Measurements from ENCODE around the gene RBMS2. TPM values are rescaled to one million over a fixed set of nuclear protein-coding genes. Genes with fewer than 3 reads are reported as not detected.

RBMS2 gene
- total RNA-seq, 4 donors from 2014 or later = 4.1 to 11.0 (median 5.4) TPM

DNA sequence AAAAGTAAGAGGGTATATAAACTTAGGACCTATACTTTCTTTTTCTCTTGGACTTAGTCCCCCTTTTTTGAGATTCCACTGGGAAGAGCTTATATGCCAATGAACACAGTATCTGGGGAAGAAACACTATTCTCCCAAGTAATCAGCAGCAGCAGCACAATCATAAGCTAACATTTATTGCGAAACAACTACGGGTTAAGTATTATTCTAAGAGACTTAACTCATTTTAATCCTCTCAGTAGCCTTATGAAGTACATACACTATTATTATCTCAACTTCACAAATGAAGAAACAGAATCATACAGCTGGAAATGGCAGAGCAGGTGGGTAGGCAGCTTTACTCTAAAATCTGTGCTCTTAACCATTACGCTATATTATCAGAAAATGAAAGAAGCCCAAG lies 80.6 kb downstream of the RBMS2 start:
- no peaks in the 10 kb centered on the region for H3K9me3 ChIP-seq
- no peaks in the 10 kb centered on the region for H3K4me1 ChIP-seq
- H3K4me3 ChIP-seq = no peak overlapping the region
- TF ChIP-seq, protein P1, sequence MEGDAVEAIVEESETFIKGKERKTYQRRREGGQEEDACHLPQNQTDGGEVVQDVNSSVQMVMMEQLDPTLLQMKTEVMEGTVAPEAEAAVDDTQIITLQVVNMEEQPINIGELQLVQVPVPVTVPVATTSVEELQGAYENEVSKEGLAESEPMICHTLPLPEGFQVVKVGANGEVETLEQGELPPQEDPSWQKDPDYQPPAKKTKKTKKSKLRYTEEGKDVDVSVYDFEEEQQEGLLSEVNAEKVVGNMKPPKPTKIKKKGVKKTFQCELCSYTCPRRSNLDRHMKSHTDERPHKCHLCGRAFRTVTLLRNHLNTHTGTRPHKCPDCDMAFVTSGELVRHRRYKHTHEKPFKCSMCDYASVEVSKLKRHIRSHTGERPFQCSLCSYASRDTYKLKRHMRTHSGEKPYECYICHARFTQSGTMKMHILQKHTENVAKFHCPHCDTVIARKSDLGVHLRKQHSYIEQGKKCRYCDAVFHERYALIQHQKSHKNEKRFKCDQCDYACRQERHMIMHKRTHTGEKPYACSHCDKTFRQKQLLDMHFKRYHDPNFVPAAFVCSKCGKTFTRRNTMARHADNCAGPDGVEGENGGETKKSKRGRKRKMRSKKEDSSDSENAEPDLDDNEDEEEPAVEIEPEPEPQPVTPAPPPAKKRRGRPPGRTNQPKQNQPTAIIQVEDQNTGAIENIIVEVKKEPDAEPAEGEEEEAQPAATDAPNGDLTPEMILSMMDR (IDR thresholded peaks at IDR 0.05 in 4 of 5, conservative IDR thresholded peaks at IDR 0.05 in 1 of 5) = no peak
- TF ChIP-seq POLR2A (IDR thresholded peaks at IDR 0.05) = no peak
- ATAC-seq = no peak
- DNase-seq = no peak
- intact Hi-C loops (cut with DNase I; ENCODE audit: low total_unique reads) = no loop called here
- no peaks in the 10 kb centered on the region for H3K27me3 ChIP-seq
- in situ Hi-C loops (cut with MboI; ENCODE audit: low sequenced_read_pairs in 4 of 4) = no loop called here
- H3K27ac ChIP-seq = no peak overlapping the region
- H3K36me3 ChIP-seq = peaks cover 13 to 98% of the 10 kb centered on the region in 2 donors

DNA sequence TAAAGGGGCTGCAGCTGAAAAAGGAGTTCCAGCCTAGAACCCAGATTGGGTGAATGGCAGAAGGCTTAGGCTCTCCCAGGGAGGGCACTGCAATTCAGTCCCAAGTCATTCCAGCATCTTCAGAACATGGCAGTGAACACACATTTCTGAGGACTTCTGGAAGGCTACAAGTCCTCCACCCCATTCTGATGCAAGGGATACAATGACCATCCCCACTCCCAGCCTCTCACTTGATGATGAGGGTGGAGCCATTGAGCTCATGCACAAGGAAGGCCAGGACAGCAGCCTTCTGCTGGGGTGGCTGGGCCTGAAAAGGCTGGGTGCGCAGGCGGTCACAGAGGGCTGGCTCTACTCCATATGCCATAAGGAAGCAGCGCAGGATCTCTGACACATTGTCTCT lies 82.7 kb downstream of the RBMS2 start:
- no peak overlapping the region for H3K27ac ChIP-seq
- H3K9me3 ChIP-seq = no peaks in the 10 kb centered on the region

DNA sequence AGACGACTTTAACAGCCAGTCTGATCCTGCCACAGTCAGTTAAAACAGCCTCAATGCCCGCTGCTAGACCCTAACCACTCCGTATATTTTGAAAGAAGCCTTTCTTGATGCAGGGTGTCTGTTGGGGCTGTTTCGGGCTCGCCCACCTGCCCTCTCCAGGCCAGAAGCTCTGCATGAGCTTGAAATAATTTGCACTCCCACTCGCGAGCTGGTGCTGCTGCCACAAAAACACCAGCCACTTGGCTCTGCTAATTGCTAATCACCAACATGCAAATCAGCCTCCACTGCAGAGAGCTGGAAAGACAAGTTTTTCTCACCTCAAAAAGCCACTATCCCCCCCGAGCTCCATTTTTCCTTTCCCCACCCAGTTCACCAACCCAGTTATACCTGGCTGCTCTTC lies 93.0 kb downstream of the RBMS2 start:
- DNase-seq = no peak
- TF ChIP-seq, protein P1 (IDR thresholded peaks at IDR 0.05 in 4 of 5, conservative IDR thresholded peaks at IDR 0.05 in 1 of 5) = no peak
- no peak for TF ChIP-seq POLR2A (IDR thresholded peaks at IDR 0.05)

More for the DNA sequence above, 82.7 kb downstream of the RBMS2 start:
- ATAC-seq (no peak), DNase-seq (no peak)
- TF ChIP-seq, protein P1 (IDR thresholded peaks at IDR 0.05 in 4 of 5, conservative IDR thresholded peaks at IDR 0.05 in 1 of 5) = no peak
- no peak for TF ChIP-seq POLR2A (IDR thresholded peaks at IDR 0.05)
- Histone ChIP-seq H3K36me3 (peaks cover 10 to 100% of the 10 kb centered on the region in 2 donors), H3K4me1 (no peaks in the 10 kb centered on the region), H3K27me3 (no peaks in the 10 kb centered on the region), H3K4me3 (no peak overlapping the region)
- intact Hi-C loops (cut with DNase I; ENCODE audit: low total_unique reads) = no loop called here
- in situ Hi-C loops (cut with MboI; ENCODE audit: low sequenced_read_pairs in 4 of 4) = no loop called here

DNA sequence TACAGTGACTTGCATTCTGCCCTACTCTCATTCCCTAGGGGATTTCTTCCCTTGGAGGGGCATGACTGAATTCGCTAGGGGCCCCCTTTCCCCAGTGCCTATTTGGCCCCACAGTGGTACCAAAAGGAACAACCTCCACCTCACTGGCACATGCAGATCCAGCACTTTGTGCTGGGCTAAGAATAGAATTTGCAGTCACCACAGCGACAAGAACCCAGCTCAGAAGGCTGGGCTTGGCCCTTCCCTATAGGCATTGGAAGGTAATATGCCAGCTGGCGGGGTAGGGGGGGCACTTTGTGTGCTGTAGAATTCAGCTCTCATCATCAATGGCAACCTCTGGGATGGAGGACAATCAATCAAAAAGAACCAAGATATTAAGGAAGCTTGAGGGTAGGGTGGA lies 94.6 kb downstream of the RBMS2 start:
- peak overlapping the region in 3 of 4 donors; percentile 21 to 45 (median 37) for H3K27ac ChIP-seq
- no peaks in the 10 kb centered on the region for H3K27me3 ChIP-seq
- H3K4me3 ChIP-seq = no peak overlapping the region
- ATAC-seq (peak in 1 of 2 donors; percentile 82), DNase-seq (no peak)
- intact Hi-C loops (cut with DNase I; ENCODE audit: low total_unique reads) (no loop called here), in situ Hi-C loops (cut with MboI; ENCODE audit: low sequenced_read_pairs in 4 of 4) (no loop called here)
- peaks cover 5 to 67% of the 10 kb centered on the region in 2 donors for H3K36me3 ChIP-seq
- peaks cover 10 to 40% of the 10 kb centered on the region in 2 donors for H3K4me1 ChIP-seq
- no peaks in the 10 kb centered on the region for H3K9me3 ChIP-seq
- no peak for TF ChIP-seq POLR2A (IDR thresholded peaks at IDR 0.05)
- TF ChIP-seq, protein P1 (IDR thresholded peaks at IDR 0.05 in 4 of 5, conservative IDR thresholded peaks at IDR 0.05 in 1 of 5) = peak in 1 of 5 experiments; percentile 23

More for the DNA sequence above, 93.0 kb downstream of the RBMS2 start:
- H3K27ac ChIP-seq = no peak overlapping the region
- H3K9me3 ChIP-seq = no peaks in the 10 kb centered on the region
- peaks cover 8 to 29% of the 10 kb centered on the region in 2 donors for H3K4me1 ChIP-seq
- peaks cover 6 to 83% of the 10 kb centered on the region in 2 donors for H3K36me3 ChIP-seq
- in situ Hi-C loops (cut with MboI; ENCODE audit: low sequenced_read_pairs in 4 of 4) = no loop called here
- no peak overlapping the region for H3K4me3 ChIP-seq
- no peak for ATAC-seq
- H3K27me3 ChIP-seq = no peaks in the 10 kb centered on the region
- intact Hi-C loops (cut with DNase I; ENCODE audit: low total_unique reads) = no loop called here

DNA sequence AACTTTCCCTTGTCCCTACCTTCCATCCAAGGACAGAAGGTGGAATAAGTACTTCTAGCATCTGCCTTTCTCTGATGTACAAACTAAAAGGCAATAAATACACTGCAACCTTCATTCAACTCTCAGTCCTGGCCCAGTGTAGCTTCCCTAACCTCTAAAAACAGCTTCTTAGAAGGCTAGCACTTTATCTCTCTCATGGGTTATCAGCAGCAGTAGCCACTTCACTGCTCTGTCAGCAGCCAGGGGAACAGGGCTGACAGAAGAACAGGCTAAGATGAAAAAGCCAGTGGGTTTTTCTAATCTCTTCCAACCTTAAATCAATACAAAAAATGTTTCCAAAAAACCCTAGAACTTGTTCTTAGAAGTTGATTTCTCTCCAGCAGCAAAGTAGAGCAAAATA lies 95.3 kb downstream of the RBMS2 start:
- H3K4me3 ChIP-seq = no peak overlapping the region
- peaks cover 10 to 41% of the 10 kb centered on the region in 2 donors for H3K4me1 ChIP-seq
- intact Hi-C loops (cut with DNase I; ENCODE audit: low total_unique reads) = no loop called here
- in situ Hi-C loops (cut with MboI; ENCODE audit: low sequenced_read_pairs in 4 of 4) = no loop called here
- peak overlapping the region in 2 of 4 donors; percentile 21 to 37 for H3K27ac ChIP-seq
- DNase-seq (no peak), ATAC-seq (no peak)
- H3K27me3 ChIP-seq = no peaks in the 10 kb centered on the region
- peaks cover 5 to 60% of the 10 kb centered on the region in 2 donors for H3K36me3 ChIP-seq
- TF ChIP-seq POLR2A (IDR thresholded peaks at IDR 0.05) = no peak
- TF ChIP-seq, protein P1 (IDR thresholded peaks at IDR 0.05 in 4 of 5, conservative IDR thresholded peaks at IDR 0.05 in 1 of 5) = no peak
- H3K9me3 ChIP-seq = no peaks in the 10 kb centered on the region
